Activated CD4-positive, alpha-beta T cell treated with anti-CD3 and anti-CD28 coated beads for 36 hours (primary cell): ENCODE measurements around the gene CRYBA2. TPM values are rescaled to one million over a fixed set of nuclear protein-coding genes. Genes with fewer than 3 reads are reported as not detected.

ENCODE experiments used
- ATAC-seq: fragments of 200-7000 bp; cut with Tn5 transposase; one replicate; pipeline ENCODE4 v1.10.0; 2021; ENCODE audit warnings: mild to moderate bottlenecking, moderate library complexity
- CTCF ChIA-PET: fragments of 350-600 bp; sonication (Branson Sonifier 250); formaldehyde crosslinking; loops from one replicate; lab custom pipeline; 2021; ENCODE audit warnings: antibody characterized with exemption; lab: Charles Lee
- POLR2A ChIA-PET: fragments of 350-600 bp; sonication (Branson Sonifier 250); formaldehyde crosslinking; loops from one replicate; lab custom pipeline; 2021; ENCODE audit warnings: antibody characterized with exemption, inconsistent platforms; lab: Charles Lee
- DNase-seq: peaks from one replicate; pipeline ENCODE4 v3.0.0-alpha.2; 2020
- H3K27ac Mint-ChIP-seq: one replicate; pipeline ENCODE4 v1.8.0; 2021; ENCODE audit warnings: mixed read lengths
- H3K27me3 Mint-ChIP-seq: one replicate; pipeline ENCODE4 v1.8.0; 2021; ENCODE audit warnings: mixed read lengths
- H3K36me3 Mint-ChIP-seq: one replicate; pipeline ENCODE4 v1.8.0; 2021; ENCODE audit warnings: low read depth, mixed read lengths
- H3K4me1 Mint-ChIP-seq: one replicate; pipeline ENCODE4 v1.8.0; 2021; ENCODE audit warnings: mixed read lengths
- H3K4me3 Mint-ChIP-seq: one replicate; pipeline ENCODE4 v1.8.0; 2021; ENCODE audit warnings: mild to moderate bottlenecking, moderate library complexity, mixed read lengths
- H3K9me3 Mint-ChIP-seq: one replicate; pipeline ENCODE4 v1.8.0; 2021; ENCODE audit warnings: low read depth, mixed read lengths
- intact Hi-C, 2 experiments: fragments of 100-400 bp; cut with DNase I in 1 of 2; cut with micrococcal nuclease in 1 of 2; formaldehyde crosslinking; loops; one replicate each; pipeline versions ENCODE4 v1.14.2 to v1.15.1; 2022 to 2024; cut with DNase I, micrococcal nuclease
- total RNA-seq, 2 experiments: library from RNA; stranded (reverse); gene quantifications; one replicate each; pipeline ENCODE4 v1.2.3, GENCODE V29; 2021

Gene CRYBA2
- total RNA-seq, 2 experiments from 2014 or later = not detected

- Mint-ChIP-seq H3K27ac (no peak overlapping the region), H3K4me3 (no peak overlapping the region), H3K4me1 (peaks cover 9% of the 10 kb centered on the region), H3K27me3 (peaks cover 64% of the 10 kb centered on the region), H3K9me3 (no peaks in the 10 kb centered on the region), H3K36me3 (no peaks in the 10 kb centered on the region)
- ChIA-PET POLR2A (no interaction called here), CTCF (interaction anchor here (0.6 to 5.3 kb wide), 3 partner anchors 15 to 517 kb away, joined by 3 to 70 read pairs (median 3); partner anchors contain the start of gene FEV)
- DNase-seq = no peak
- ATAC-seq = no peak
- intact Hi-C loops = loop anchor here in 1 of 2 experiments (2.0 to 5.0 kb wide), 3 partner anchors 35 to 125 kb away; no protein-coding TSS in a partner anchor
Observed at GRCh38 chr2:218997731-218998130, 4.5 kb upstream of the CRYBA2 start.

- Mint-ChIP-seq H3K27me3 (peaks cover 65% of the 10 kb centered on the region), H3K27ac (no peak overlapping the region), H3K36me3 (no peaks in the 10 kb centered on the region), H3K4me1 (peaks cover 3% of the 10 kb centered on the region), H3K9me3 (no peaks in the 10 kb centered on the region), H3K4me3 (no peak overlapping the region)
- ChIA-PET CTCF (interaction anchor here (0.7 to 5.3 kb wide), 10 partner anchors 15 to 518 kb away, joined by 3 to 70 read pairs (median 8); partner anchors contain the start of genes CDK5R2 and FEV), POLR2A (no interaction called here)
- intact Hi-C loops = loop anchor here in 1 of 2 experiments (1.0 to 5.0 kb wide), 5 partner anchors 17 to 125 kb away; no protein-coding TSS in a partner anchor
- ATAC-seq = no peak
- DNase-seq = no peak
Observed at GRCh38 chr2:218996937-218997336, 3.7 kb upstream of the CRYBA2 start.

GRCh38 chr2:218995972-218996711 lies 2.9 kb upstream of the CRYBA2 start:
- H3K27me3 Mint-ChIP-seq = peaks cover 69% of the 10 kb centered on the region
- no peaks in the 10 kb centered on the region for H3K9me3 Mint-ChIP-seq
- ChIA-PET POLR2A (interaction anchor here (0.6 kb wide), 2 partner anchors 29 to 132 kb away, joined by 3 to 10 read pairs; no protein-coding TSS in a partner anchor), CTCF (interaction anchor here (0.7 to 5.3 kb wide), 18 partner anchors 8 to 163 kb away, joined by 3 to 70 read pairs (median 6); partner anchors contain the start of genes CDK5R2 and FEV)
- ATAC-seq = peak; percentile 81
- no peak overlapping the region for H3K4me3 Mint-ChIP-seq
- intact Hi-C loops = loop anchor here (1.0 to 5.0 kb wide), 6 partner anchors 15 to 124 kb away; no protein-coding TSS in a partner anchor
- no peaks in the 10 kb centered on the region for H3K4me1 Mint-ChIP-seq
- H3K36me3 Mint-ChIP-seq = no peaks in the 10 kb centered on the region
- no peak overlapping the region for H3K27ac Mint-ChIP-seq
- DNase-seq = peak; percentile 91

GRCh38 chr2:218995561-218995960 lies 2.3 kb upstream of the CRYBA2 start:
- Mint-ChIP-seq H3K27ac (no peak overlapping the region), H3K9me3 (no peaks in the 10 kb centered on the region), H3K27me3 (peaks cover 69% of the 10 kb centered on the region), H3K4me3 (no peak overlapping the region), H3K36me3 (no peaks in the 10 kb centered on the region), H3K4me1 (no peaks in the 10 kb centered on the region)
- intact Hi-C loops = loop anchor here (2.0 to 5.0 kb wide), 2 partner anchors 15 to 123 kb away; no protein-coding TSS in a partner anchor
- DNase-seq (no peak), ATAC-seq (no peak)
- ChIA-PET POLR2A (interaction anchor here (0.6 kb wide), 2 partner anchors 30 to 132 kb away, joined by 3 to 10 read pairs; no protein-coding TSS in a partner anchor), CTCF (interaction anchor here (0.7 to 5.3 kb wide), 20 partner anchors 9 to 159 kb away, joined by 3 to 70 read pairs (median 6); partner anchors contain the start of genes CDK5R2 and FEV)

GRCh38 chr2:218992703-218993344 lies 398 bp downstream of the CRYBA2 start:
- intact Hi-C loops = no loop called here
- CTCF ChIA-PET = interaction anchor here (0.8 to 4.9 kb wide), 3 partner anchors 13 to 262 kb away, joined by 3 to 34 read pairs (median 3); no protein-coding TSS in a partner anchor
- H3K9me3 Mint-ChIP-seq = no peaks in the 10 kb centered on the region
- ATAC-seq = no peak
- no peaks in the 10 kb centered on the region for H3K4me1 Mint-ChIP-seq
- DNase-seq = no peak
- POLR2A ChIA-PET = no interaction called here
- H3K27ac Mint-ChIP-seq = no peak overlapping the region
- peaks cover 71% of the 10 kb centered on the region for H3K27me3 Mint-ChIP-seq
- no peak overlapping the region for H3K4me3 Mint-ChIP-seq
- no peaks in the 10 kb centered on the region for H3K36me3 Mint-ChIP-seq

- no peaks in the 10 kb centered on the region for H3K4me1 Mint-ChIP-seq
- ChIA-PET CTCF (interaction anchor here (1.1 to 4.9 kb wide), 3 partner anchors 12 to 162 kb away, joined by 3 to 34 read pairs (median 9); no protein-coding TSS in a partner anchor), POLR2A (no interaction called here)
- ATAC-seq (no peak), DNase-seq (no peak)
- no peak overlapping the region for H3K27ac Mint-ChIP-seq
- no peaks in the 10 kb centered on the region for H3K9me3 Mint-ChIP-seq
- intact Hi-C loops = no loop called here
- H3K27me3 Mint-ChIP-seq = peaks cover 73% of the 10 kb centered on the region
- H3K4me3 Mint-ChIP-seq = no peak overlapping the region
- H3K36me3 Mint-ChIP-seq = no peaks in the 10 kb centered on the region
Observed at GRCh38 chr2:218992196-218992595, 1.0 kb downstream of the CRYBA2 start.

- H3K9me3 Mint-ChIP-seq = no peaks in the 10 kb centered on the region
- H3K4me1 Mint-ChIP-seq = no peaks in the 10 kb centered on the region
- ATAC-seq (no peak), DNase-seq (no peak)
- ChIA-PET POLR2A (no interaction called here), CTCF (interaction anchor here (1.1 to 4.9 kb wide), 3 partner anchors 12 to 163 kb away, joined by 3 to 34 read pairs (median 9); no protein-coding TSS in a partner anchor)
- H3K27ac Mint-ChIP-seq = no peak overlapping the region
- no peak overlapping the region for H3K4me3 Mint-ChIP-seq
- intact Hi-C loops = no loop called here
- H3K27me3 Mint-ChIP-seq = peaks cover 74% of the 10 kb centered on the region
- H3K36me3 Mint-ChIP-seq = no peaks in the 10 kb centered on the region
Observed at GRCh38 chr2:218991674-218992168, 1.5 kb downstream of the CRYBA2 start.

- CTCF ChIA-PET = interaction anchor here (0.5 to 4.9 kb wide), 5 partner anchors 10 to 310 kb away, joined by 3 to 34 read pairs (median 3); no protein-coding TSS in a partner anchor
- DNase-seq (no peak), ATAC-seq (no peak)
- no peak overlapping the region for H3K4me3 Mint-ChIP-seq
- no peaks in the 10 kb centered on the region for H3K9me3 Mint-ChIP-seq
- no peaks in the 10 kb centered on the region for H3K4me1 Mint-ChIP-seq
- POLR2A ChIA-PET = no interaction called here
- H3K27ac Mint-ChIP-seq = no peak overlapping the region
- intact Hi-C loops = no loop called here
- no peaks in the 10 kb centered on the region for H3K36me3 Mint-ChIP-seq
- H3K27me3 Mint-ChIP-seq = peaks cover 77% of the 10 kb centered on the region
Observed at GRCh38 chr2:218990612-218991011, 2.6 kb downstream of the CRYBA2 start.

- Mint-ChIP-seq H3K36me3 (no peaks in the 10 kb centered on the region), H3K4me3 (no peak overlapping the region), H3K4me1 (no peaks in the 10 kb centered on the region), H3K27me3 (peaks cover 74% of the 10 kb centered on the region), H3K9me3 (no peaks in the 10 kb centered on the region), H3K27ac (no peak overlapping the region)
- ChIA-PET CTCF (interaction anchor here (0.6 to 4.9 kb wide), 4 partner anchors 9 to 136 kb away, joined by 3 to 34 read pairs (median 7); no protein-coding TSS in a partner anchor), POLR2A (no interaction called here)
- intact Hi-C loops = no loop called here
- no peak for ATAC-seq
- DNase-seq = no peak
Observed at GRCh38 chr2:218990052-218990451, 3.2 kb downstream of the CRYBA2 start.

GRCh38 chr2:218988650-218989049 lies 4.6 kb downstream of the CRYBA2 start:
- Mint-ChIP-seq H3K9me3 (no peaks in the 10 kb centered on the region), H3K4me1 (peaks cover 7% of the 10 kb centered on the region), H3K27me3 (peaks cover 71% of the 10 kb centered on the region), H3K4me3 (no peak overlapping the region), H3K36me3 (no peaks in the 10 kb centered on the region), H3K27ac (no peak overlapping the region)
- intact Hi-C loops = loop anchor here in 1 of 2 experiments (10.0 kb wide), 1 partner anchor 316 kb away; the partner anchor contains the start of gene PTPRN
- CTCF ChIA-PET = interaction anchor here (0.6 to 4.9 kb wide), 4 partner anchors 9 to 156 kb away, joined by 3 to 34 read pairs (median 3); no protein-coding TSS in a partner anchor
- ATAC-seq (no peak), DNase-seq (no peak)
- POLR2A ChIA-PET = interaction anchor here (0.7 kb wide), 1 partner anchor 71 kb away, joined by 3 read pairs; no protein-coding TSS in a partner anchor
